Measurements from ENCODE around the gene CYLC2.

GRCh38 chr9:102995033-102995432 is at the start of gene CYLC2:
- TF ChIP-seq CTCF (IDR thresholded peaks at IDR 0.05; ENCODE audit: low read length) (no peak), EZH2phosphoT487 (IDR thresholded peaks at IDR 0.05; ENCODE audit: low read length) (no peak)
